ENCODE measurements around the gene SULT1A2.

Gene SULT1A2

DNA sequence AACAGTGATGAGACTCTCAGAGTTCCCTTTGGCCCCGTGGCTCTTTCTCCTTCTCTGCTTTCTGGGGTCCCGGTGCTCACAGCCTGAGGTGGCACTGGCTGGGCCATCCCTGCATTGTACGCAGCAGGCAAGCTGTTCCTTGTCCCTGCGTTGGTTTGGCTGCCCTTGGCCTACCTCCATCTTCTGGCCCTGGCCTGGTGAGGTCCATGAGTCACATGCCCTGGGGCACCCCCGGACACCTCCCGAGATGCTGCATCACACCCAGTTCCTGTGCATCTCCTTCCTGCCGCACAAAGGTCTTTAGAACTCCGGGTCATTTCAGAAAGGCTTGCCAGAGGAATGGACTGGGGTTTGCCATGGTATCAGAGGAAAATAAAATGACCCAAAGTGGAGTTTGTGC, 9.5 kb downstream of the SULT1A2 start:
- Histone ChIP-seq H3K27me3 (replicated peaks; ENCODE audit: control insufficient read depth, insufficient read depth, low read length) (no peaks in the 10 kb centered on the region), H3K4me1 (ENCODE audit: control insufficient read depth, insufficient read depth, low read length) (no peaks in the 10 kb centered on the region), H3K36me3 (ENCODE audit: control insufficient read depth, insufficient read depth, low read length, severe bottlenecking) (peaks cover 47% of the 10 kb centered on the region), H3K4me3 (ENCODE audit: low read length) (no peak overlapping the region), H3K9me3 (ENCODE audit: control insufficient read depth, low read length) (no peaks in the 10 kb centered on the region), H3K9ac (ENCODE audit: low read length) (no peak overlapping the region)
- DNase-seq (ENCODE audit: low read depth), result no peak

- H3K27me3 ChIP-seq (replicated peaks; ENCODE audit: control insufficient read depth, insufficient read depth, low read length), result no peaks in the 10 kb centered on the region
- H3K9me3 ChIP-seq (ENCODE audit: control insufficient read depth, low read length), result no peaks in the 10 kb centered on the region
- no peak overlapping the region for H3K4me3 ChIP-seq (ENCODE audit: low read length)
- peaks cover 52% of the 10 kb centered on the region for H3K36me3 ChIP-seq (ENCODE audit: control insufficient read depth, insufficient read depth, low read length, severe bottlenecking)
- H3K9ac ChIP-seq (ENCODE audit: low read length), result no peak overlapping the region
- no peaks in the 10 kb centered on the region for H3K4me1 ChIP-seq (ENCODE audit: control insufficient read depth, insufficient read depth, low read length)
- DNase-seq (ENCODE audit: low read depth), result peak; percentile 35
Measured at GRCh38 chr16:28586466-28586865, 10.4 kb downstream of the SULT1A2 start.

GRCh38 chr16:28585674-28586073, 11.2 kb downstream of the SULT1A2 start:
- Histone ChIP-seq H3K4me1 (ENCODE audit: control insufficient read depth, insufficient read depth, low read length) (no peaks in the 10 kb centered on the region), H3K27me3 (replicated peaks; ENCODE audit: control insufficient read depth, insufficient read depth, low read length) (no peaks in the 10 kb centered on the region), H3K9me3 (ENCODE audit: control insufficient read depth, low read length) (no peaks in the 10 kb centered on the region), H3K4me3 (ENCODE audit: low read length) (no peak overlapping the region), H3K36me3 (ENCODE audit: control insufficient read depth, insufficient read depth, low read length, severe bottlenecking) (peaks cover 48% of the 10 kb centered on the region), H3K9ac (ENCODE audit: low read length) (no peak overlapping the region)
- DNase-seq (ENCODE audit: low read depth), result no peak

- H3K9me3 ChIP-seq (ENCODE audit: control insufficient read depth, low read length), result no peaks in the 10 kb centered on the region
- DNase-seq (ENCODE audit: low read depth), result no peak
- H3K9ac ChIP-seq (ENCODE audit: low read length), result no peak overlapping the region
- H3K36me3 ChIP-seq (ENCODE audit: control insufficient read depth, insufficient read depth, low read length, severe bottlenecking), result peaks cover 29% of the 10 kb centered on the region
- no peaks in the 10 kb centered on the region for H3K27me3 ChIP-seq (replicated peaks; ENCODE audit: control insufficient read depth, insufficient read depth, low read length)
- H3K4me1 ChIP-seq (ENCODE audit: control insufficient read depth, insufficient read depth, low read length), result no peaks in the 10 kb centered on the region
- H3K4me3 ChIP-seq (ENCODE audit: low read length), result no peak overlapping the region
Measured at GRCh38 chr16:28580726-28581315, 16.0 kb downstream of the SULT1A2 start.

DNA sequence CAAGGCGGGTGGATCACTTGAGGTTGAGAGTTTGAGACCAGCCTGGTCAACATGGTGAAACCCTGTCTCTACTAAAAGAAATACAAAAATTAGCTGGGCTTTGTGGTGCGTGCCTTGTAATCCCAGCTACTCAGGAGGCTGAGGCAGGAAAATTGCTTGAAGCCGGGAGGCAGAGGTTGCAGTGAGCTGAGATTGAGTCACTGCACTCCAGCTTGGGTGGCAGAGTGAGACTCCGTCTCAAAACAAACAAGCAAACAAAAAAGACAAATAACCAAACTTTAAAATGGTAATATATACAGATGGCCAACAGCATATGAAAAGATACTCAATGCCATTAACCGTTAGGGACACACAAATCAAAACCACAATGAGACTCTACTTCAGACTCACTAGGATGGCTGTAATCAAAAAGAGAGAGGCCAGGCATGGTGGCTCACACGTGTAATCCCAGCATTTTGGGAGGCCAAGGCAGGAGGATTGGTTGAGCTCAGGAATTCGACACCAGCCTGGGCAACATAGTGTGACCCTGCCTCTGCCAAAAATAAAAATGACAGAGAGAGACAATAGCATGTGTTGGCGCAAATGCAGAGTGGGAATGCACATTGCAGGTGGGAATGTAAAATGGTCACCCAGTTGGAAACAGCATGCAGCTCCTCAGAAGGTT, 21.3 kb downstream of the SULT1A2 start:
- no peak overlapping the region for H3K9ac ChIP-seq (ENCODE audit: low read length)
- peaks cover 9% of the 10 kb centered on the region for H3K4me1 ChIP-seq (ENCODE audit: control insufficient read depth, insufficient read depth, low read length)
- H3K4me3 ChIP-seq (ENCODE audit: low read length), result no peak overlapping the region
- no peak for DNase-seq (ENCODE audit: low read depth)
- no peaks in the 10 kb centered on the region for H3K36me3 ChIP-seq (ENCODE audit: control insufficient read depth, insufficient read depth, low read length, severe bottlenecking)
- H3K27me3 ChIP-seq (replicated peaks; ENCODE audit: control insufficient read depth, insufficient read depth, low read length), result no peaks in the 10 kb centered on the region
- H3K9me3 ChIP-seq (ENCODE audit: control insufficient read depth, low read length), result no peaks in the 10 kb centered on the region

GRCh38 chr16:28574925-28575324, 21.9 kb downstream of the SULT1A2 start:
- no peak overlapping the region for H3K4me3 ChIP-seq (ENCODE audit: low read length)
- H3K36me3 ChIP-seq (ENCODE audit: control insufficient read depth, insufficient read depth, low read length, severe bottlenecking), result no peaks in the 10 kb centered on the region
- no peak overlapping the region for H3K9ac ChIP-seq (ENCODE audit: low read length)
- DNase-seq (ENCODE audit: low read depth), result no peak
- H3K27me3 ChIP-seq (replicated peaks; ENCODE audit: control insufficient read depth, insufficient read depth, low read length), result no peaks in the 10 kb centered on the region
- peaks cover 9% of the 10 kb centered on the region for H3K4me1 ChIP-seq (ENCODE audit: control insufficient read depth, insufficient read depth, low read length)
- no peaks in the 10 kb centered on the region for H3K9me3 ChIP-seq (ENCODE audit: control insufficient read depth, low read length)

- Histone ChIP-seq H3K9me3 (ENCODE audit: control insufficient read depth, low read length) (no peaks in the 10 kb centered on the region), H3K27me3 (replicated peaks; ENCODE audit: control insufficient read depth, insufficient read depth, low read length) (no peaks in the 10 kb centered on the region), H3K4me3 (ENCODE audit: low read length) (no peak overlapping the region), H3K4me1 (ENCODE audit: control insufficient read depth, insufficient read depth, low read length) (peaks cover 12% of the 10 kb centered on the region), H3K36me3 (ENCODE audit: control insufficient read depth, insufficient read depth, low read length, severe bottlenecking) (no peaks in the 10 kb centered on the region), H3K9ac (ENCODE audit: low read length) (no peak overlapping the region)
- DNase-seq (ENCODE audit: low read depth), result no peak
Measured at GRCh38 chr16:28573738-28574718, 22.8 kb downstream of the SULT1A2 start.

- H3K27me3 ChIP-seq (replicated peaks; ENCODE audit: control insufficient read depth, insufficient read depth, low read length), result no peaks in the 10 kb centered on the region
- H3K36me3 ChIP-seq (ENCODE audit: control insufficient read depth, insufficient read depth, low read length, severe bottlenecking), result no peaks in the 10 kb centered on the region
- no peak overlapping the region for H3K4me3 ChIP-seq (ENCODE audit: low read length)
- H3K9ac ChIP-seq (ENCODE audit: low read length), result no peak overlapping the region
- H3K4me1 ChIP-seq (ENCODE audit: control insufficient read depth, insufficient read depth, low read length), result peaks cover 14% of the 10 kb centered on the region
- no peaks in the 10 kb centered on the region for H3K9me3 ChIP-seq (ENCODE audit: control insufficient read depth, low read length)
- no peak for DNase-seq (ENCODE audit: low read depth)
Measured at GRCh38 chr16:28572696-28573510, 23.9 kb downstream of the SULT1A2 start.

DNA sequence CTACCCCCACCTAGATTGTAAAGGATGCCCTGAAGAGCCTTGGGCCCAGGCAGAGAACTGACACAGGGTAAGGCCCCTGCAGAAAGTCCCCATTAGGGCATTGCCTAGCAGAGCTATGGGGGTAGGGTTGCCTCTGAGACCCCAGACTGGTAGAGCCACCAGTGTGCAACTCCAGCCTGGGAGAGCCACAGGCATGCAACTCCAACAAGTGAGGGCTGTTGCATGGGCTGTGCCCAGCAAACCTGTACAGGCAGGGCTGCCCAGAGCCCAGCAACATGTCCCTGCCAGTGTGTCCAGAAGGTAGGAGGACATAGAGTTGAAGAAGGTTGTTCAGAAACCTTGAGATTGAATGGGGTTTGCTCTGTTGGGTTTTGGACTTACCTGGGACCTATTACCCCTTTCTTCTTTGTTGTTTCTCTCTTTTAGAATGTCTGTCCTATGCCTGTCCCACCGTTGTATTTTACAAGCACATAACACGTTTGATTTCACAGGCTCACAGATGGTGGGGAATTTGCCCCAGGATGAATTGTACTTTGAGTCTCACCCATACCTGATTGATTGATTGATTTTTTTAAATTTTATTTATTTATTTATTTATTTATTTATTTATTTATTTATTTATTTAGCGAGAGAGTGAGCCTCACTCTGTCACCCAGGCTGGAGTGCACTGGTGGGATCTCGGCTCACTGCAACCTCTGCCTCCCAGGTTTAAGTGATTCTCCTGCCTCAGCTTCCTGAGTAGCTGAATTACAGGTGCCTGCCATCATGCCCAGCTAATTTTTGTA, 26.7 kb downstream of the SULT1A2 start:
- no peak for DNase-seq (ENCODE audit: low read depth)
- Histone ChIP-seq H3K36me3 (ENCODE audit: control insufficient read depth, insufficient read depth, low read length, severe bottlenecking) (no peaks in the 10 kb centered on the region), H3K4me1 (ENCODE audit: control insufficient read depth, insufficient read depth, low read length) (peaks cover 14% of the 10 kb centered on the region), H3K9me3 (ENCODE audit: control insufficient read depth, low read length) (peaks cover 7% of the 10 kb centered on the region), H3K4me3 (ENCODE audit: low read length) (no peak overlapping the region), H3K9ac (ENCODE audit: low read length) (no peak overlapping the region), H3K27me3 (replicated peaks; ENCODE audit: control insufficient read depth, insufficient read depth, low read length) (no peaks in the 10 kb centered on the region)

- Histone ChIP-seq H3K4me3 (ENCODE audit: low read length) (no peak overlapping the region), H3K27me3 (replicated peaks; ENCODE audit: control insufficient read depth, insufficient read depth, low read length) (no peaks in the 10 kb centered on the region), H3K4me1 (ENCODE audit: control insufficient read depth, insufficient read depth, low read length) (peaks cover 14% of the 10 kb centered on the region), H3K9me3 (ENCODE audit: control insufficient read depth, low read length) (peaks cover 7% of the 10 kb centered on the region), H3K36me3 (ENCODE audit: control insufficient read depth, insufficient read depth, low read length, severe bottlenecking) (no peaks in the 10 kb centered on the region), H3K9ac (ENCODE audit: low read length) (no peak overlapping the region)
- peak; percentile 24 for DNase-seq (ENCODE audit: low read depth)
Measured at GRCh38 chr16:28569021-28569420, 27.8 kb downstream of the SULT1A2 start.

Measured in adipocyte (in vitro differentiated cells).